SU-DHL-6 (cell line): ENCODE measurements around the gene SMIM23.

Experiments
- H2AFZ ChIP-seq: fragments of 200-600 bp; sonication (generic); 2 replicates; pipeline ENCODE4 v1.6.1; 2014; ENCODE audit warnings: low read depth, mild to moderate bottlenecking, moderate library complexity, mixed read lengths, antibody characterized with exemption, low read length; ENCODE audit not compliant: severe bottlenecking
- H3F3A ChIP-seq: fragments of 200-600 bp; shearing (Covaris generic); 2 replicates; pipeline ENCODE4 v1.6.0; 2016; ENCODE audit warnings: antibody characterized with exemption, mild to moderate bottlenecking; ENCODE audit not compliant: insufficient read depth
- H3K27ac ChIP-seq: fragments of 200-600 bp; sonication (generic); 2 replicates; pipeline ENCODE4 v1.5.1; 2016; ENCODE audit warnings: low read depth, mild to moderate bottlenecking, low read length, moderate library complexity, mixed read lengths
- H3K27me3 ChIP-seq: fragments of 200-600 bp; sonication (generic), shearing (Covaris generic); 2 replicates; pipeline ENCODE4 v1.6.0; 2014; ENCODE audit warnings: mild to moderate bottlenecking, low read length
- H3K36me3 ChIP-seq: fragments of 200-600 bp; sonication (generic); 2 replicates; pipeline ENCODE4 v1.6.1; 2014; ENCODE audit warnings: mild to moderate bottlenecking, low read length, mixed read lengths
- H3K4me2 ChIP-seq: fragments of 300-600, 200-600 bp; shearing (Covaris generic), sonication (generic); 2 replicates; pipeline ENCODE4 v1.6.0; 2014; ENCODE audit warnings: low read length, low read depth, mild to moderate bottlenecking; ENCODE audit not compliant: poor library complexity, severe bottlenecking
- H3K4me3 ChIP-seq: fragments of 200-600 bp; sonication (generic); 2 replicates; pipeline ENCODE4 v1.5.1; 2014; ENCODE audit warnings: antibody characterized with exemption, low read length, mild to moderate bottlenecking, mixed read lengths; ENCODE audit not compliant: insufficient read depth, poor library complexity, severe bottlenecking
- H3K79me2 ChIP-seq: fragments of 200-600 bp; sonication (generic); 2 replicates; pipeline ENCODE4 v1.6.1; 2014; ENCODE audit warnings: mild to moderate bottlenecking, low read length, moderate library complexity; ENCODE audit not compliant: insufficient read depth
- H3K9ac ChIP-seq: fragments of 200-600 bp; sonication (generic); 2 replicates; pipeline ENCODE4 v1.7.0; 2014; ENCODE audit warnings: mild to moderate bottlenecking, low read length
- H3K9me2 ChIP-seq: fragments of 200-600 bp; sonication (generic); replicated peaks from 2 replicates; pipeline ENCODE4 v1.6.1; 2014; ENCODE audit warnings: low read length; ENCODE audit not compliant: insufficient read depth
- H3K9me3 ChIP-seq: fragments of 200-600 bp; sonication (generic); 2 replicates; pipeline ENCODE4 v1.6.1; 2014; ENCODE audit warnings: low read length, mixed read lengths; ENCODE audit not compliant: insufficient read depth
- H4K20me1 ChIP-seq: fragments of 200-600 bp; sonication (generic); 2 replicates; pipeline ENCODE4 v1.6.1; 2014; ENCODE audit warnings: low read depth, mild to moderate bottlenecking, antibody characterized with exemption, low read length, moderate library complexity, mixed read lengths
- EZH2phosphoT487 ChIP-seq: fragments of 200-600 bp; sonication (generic), shearing (Covaris generic); conservative IDR thresholded peaks from 2 replicates; pipeline ENCODE4 v1.6.1; 2018; ENCODE audit warnings: mild to moderate bottlenecking, antibody characterized with exemption, low read length, moderate library complexity, mixed read lengths
- TF ChIP-seq, protein P1 (sequence below): fragments of 200-600 bp; sonication (generic); IDR thresholded peaks from one replicate; pipeline ENCODE4 v1.5.1; 2017; ENCODE audit warnings: antibody characterized with exemption, mild to moderate bottlenecking, low read length, moderate library complexity; ENCODE audit not compliant: insufficient read depth, poor library complexity, severe bottlenecking

The SMIM23 gene

DNA sequence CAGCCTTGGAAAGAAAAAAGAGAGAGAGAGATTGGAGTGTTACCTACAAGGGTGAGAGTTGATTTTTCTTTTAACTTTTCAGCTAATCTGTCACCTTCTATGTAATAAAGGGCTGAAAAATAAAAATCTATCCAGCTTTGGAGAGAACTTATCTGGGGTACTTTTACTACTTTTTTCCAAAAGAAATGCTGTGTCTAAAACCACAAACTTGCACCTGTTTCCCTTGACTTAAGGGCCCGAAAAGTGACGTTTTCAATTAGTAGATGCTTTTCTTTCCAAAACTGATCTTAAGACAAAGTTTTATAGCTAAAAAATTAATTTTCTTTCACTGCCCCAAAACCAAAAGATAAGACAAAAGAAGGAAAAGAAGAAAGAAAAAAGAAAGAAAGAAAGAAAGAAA is 48.8 kb downstream of the SMIM23 start:
- H3K27me3 ChIP-seq: 0 out of 2 replicates have a peak, but pooled peaks cover 6% of the 10 kb centered on the region
- H2AFZ ChIP-seq: no peak overlapping the region
- H4K20me1 ChIP-seq: no peaks in the 10 kb centered on the region
- no peak overlapping the region for H3K9ac ChIP-seq
- TF ChIP-seq, protein P1, sequence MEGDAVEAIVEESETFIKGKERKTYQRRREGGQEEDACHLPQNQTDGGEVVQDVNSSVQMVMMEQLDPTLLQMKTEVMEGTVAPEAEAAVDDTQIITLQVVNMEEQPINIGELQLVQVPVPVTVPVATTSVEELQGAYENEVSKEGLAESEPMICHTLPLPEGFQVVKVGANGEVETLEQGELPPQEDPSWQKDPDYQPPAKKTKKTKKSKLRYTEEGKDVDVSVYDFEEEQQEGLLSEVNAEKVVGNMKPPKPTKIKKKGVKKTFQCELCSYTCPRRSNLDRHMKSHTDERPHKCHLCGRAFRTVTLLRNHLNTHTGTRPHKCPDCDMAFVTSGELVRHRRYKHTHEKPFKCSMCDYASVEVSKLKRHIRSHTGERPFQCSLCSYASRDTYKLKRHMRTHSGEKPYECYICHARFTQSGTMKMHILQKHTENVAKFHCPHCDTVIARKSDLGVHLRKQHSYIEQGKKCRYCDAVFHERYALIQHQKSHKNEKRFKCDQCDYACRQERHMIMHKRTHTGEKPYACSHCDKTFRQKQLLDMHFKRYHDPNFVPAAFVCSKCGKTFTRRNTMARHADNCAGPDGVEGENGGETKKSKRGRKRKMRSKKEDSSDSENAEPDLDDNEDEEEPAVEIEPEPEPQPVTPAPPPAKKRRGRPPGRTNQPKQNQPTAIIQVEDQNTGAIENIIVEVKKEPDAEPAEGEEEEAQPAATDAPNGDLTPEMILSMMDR: no peak
- no peak for TF ChIP-seq EZH2phosphoT487
- no peak overlapping the region for H3K27ac ChIP-seq
- H3K9me3 ChIP-seq: no peaks in the 10 kb centered on the region
- H3K4me2 ChIP-seq: no peak overlapping the region
- no peak overlapping the region for H3K4me3 ChIP-seq
- no peaks in the 10 kb centered on the region for H3K79me2 ChIP-seq
- H3F3A ChIP-seq: no peaks in the 10 kb centered on the region
- no peaks in the 10 kb centered on the region for H3K9me2 ChIP-seq
- H3K36me3 ChIP-seq: no peaks in the 10 kb centered on the region

DNA sequence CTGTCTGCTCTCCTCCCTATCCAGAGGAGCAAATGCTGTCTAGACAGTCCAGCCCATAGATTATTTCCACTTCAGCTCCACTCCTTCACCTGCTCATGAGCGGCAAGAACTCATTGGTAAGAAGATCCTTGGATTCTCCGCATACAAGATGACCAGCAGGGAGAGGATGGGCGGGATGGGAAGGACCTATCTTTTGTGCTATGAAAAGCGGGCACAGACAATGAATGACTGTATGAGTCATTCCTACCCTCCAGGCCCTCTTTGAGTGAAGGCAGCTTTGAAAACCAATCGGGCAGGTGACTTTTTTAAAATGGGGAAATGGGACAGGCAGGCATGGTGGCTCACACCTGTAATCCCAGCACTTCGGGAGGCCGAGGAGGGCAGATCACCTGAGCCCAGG is 49.4 kb downstream of the SMIM23 start:
- no peaks in the 10 kb centered on the region for H3K9me2 ChIP-seq
- H3K79me2 ChIP-seq: no peaks in the 10 kb centered on the region
- H3K9ac ChIP-seq: no peak overlapping the region
- no peaks in the 10 kb centered on the region for H3K36me3 ChIP-seq
- H3F3A ChIP-seq: no peaks in the 10 kb centered on the region
- H2AFZ ChIP-seq: no peak overlapping the region
- no peaks in the 10 kb centered on the region for H3K9me3 ChIP-seq
- H4K20me1 ChIP-seq: no peaks in the 10 kb centered on the region
- H3K4me3 ChIP-seq: no peak overlapping the region
- 0 out of 2 replicates have a peak, but pooled peaks cover 6% of the 10 kb centered on the region for H3K27me3 ChIP-seq
- no peak overlapping the region for H3K4me2 ChIP-seq
- TF ChIP-seq, protein P1: no peak
- no peak for TF ChIP-seq EZH2phosphoT487
- H3K27ac ChIP-seq: no peak overlapping the region

DNA sequence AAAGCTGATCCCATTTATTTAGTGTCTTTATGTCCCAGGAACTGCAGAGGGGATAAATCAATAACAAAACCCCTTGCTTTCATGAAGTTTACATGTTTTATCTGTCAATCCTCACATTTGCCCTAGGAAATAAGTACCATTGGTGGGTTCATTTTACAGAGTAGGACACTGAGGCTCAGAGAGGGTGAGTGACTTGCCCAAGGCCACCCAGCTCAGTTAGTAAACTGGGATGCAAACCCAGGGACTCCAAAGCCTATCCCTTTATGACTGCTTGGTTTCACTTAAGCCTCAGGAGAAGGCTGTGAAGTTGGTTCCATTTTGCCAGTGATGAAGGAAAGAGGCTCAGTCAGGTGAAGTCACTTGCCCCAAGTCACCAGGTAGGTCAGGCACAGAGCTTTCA is 51.9 kb downstream of the SMIM23 start:
- no peak overlapping the region for H3K9ac ChIP-seq
- H3K79me2 ChIP-seq: no peaks in the 10 kb centered on the region
- H3K36me3 ChIP-seq: no peaks in the 10 kb centered on the region
- H3K27ac ChIP-seq: no peak overlapping the region
- H3K27me3 ChIP-seq: 0 out of 2 replicates have a peak, but pooled peaks cover 2% of the 10 kb centered on the region
- TF ChIP-seq, protein P1: no peak
- TF ChIP-seq EZH2phosphoT487: no peak
- H3K9me2 ChIP-seq: no peaks in the 10 kb centered on the region
- no peaks in the 10 kb centered on the region for H3K9me3 ChIP-seq
- H3F3A ChIP-seq: no peaks in the 10 kb centered on the region
- no peaks in the 10 kb centered on the region for H4K20me1 ChIP-seq
- H3K4me3 ChIP-seq: no peak overlapping the region
- H2AFZ ChIP-seq: no peak overlapping the region
- no peak overlapping the region for H3K4me2 ChIP-seq

DNA sequence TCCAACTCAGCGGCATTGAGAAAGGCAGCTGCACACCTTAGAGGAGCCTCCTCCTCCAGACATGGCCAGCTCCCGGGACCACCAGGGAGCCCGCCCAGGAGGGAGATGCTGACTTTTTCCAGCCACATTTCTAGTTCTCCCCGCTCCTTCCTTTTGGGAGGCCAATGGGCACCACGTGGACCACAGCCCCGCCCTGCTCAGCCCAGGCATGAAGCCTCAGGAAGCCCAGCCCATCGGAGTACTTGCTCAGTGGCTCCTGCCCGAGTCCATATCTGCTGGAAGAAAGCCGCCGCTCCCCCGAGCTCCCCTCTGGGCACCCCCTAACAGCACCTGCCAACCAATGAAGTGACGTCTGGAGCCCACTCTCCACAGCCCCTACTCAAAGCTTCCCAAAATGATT is 52.4 kb downstream of the SMIM23 start:
- no peak overlapping the region for H2AFZ ChIP-seq
- H3K36me3 ChIP-seq: no peaks in the 10 kb centered on the region
- TF ChIP-seq, protein P1: no peak
- TF ChIP-seq EZH2phosphoT487: no peak
- H3K4me3 ChIP-seq: no peak overlapping the region
- H3K9me2 ChIP-seq: no peaks in the 10 kb centered on the region
- H3K4me2 ChIP-seq: no peak overlapping the region
- H3F3A ChIP-seq: no peaks in the 10 kb centered on the region
- no peaks in the 10 kb centered on the region for H3K79me2 ChIP-seq
- H3K9me3 ChIP-seq: no peaks in the 10 kb centered on the region
- no peak overlapping the region for H3K9ac ChIP-seq
- H3K27me3 ChIP-seq: 0 out of 2 replicates have a peak, but pooled peaks cover 2% of the 10 kb centered on the region
- no peak overlapping the region for H3K27ac ChIP-seq
- H4K20me1 ChIP-seq: no peaks in the 10 kb centered on the region
